Stimulated activated naive B cell treated with anti-CD40 and anti-IgM and Interleukin-4, amounts not matched to agents 10 μg/mL and 1 μg/mL and 100 μg/mL, for 72 hours (primary cell): ENCODE measurements around the gene NEAT1.
"Not testable (repeated sequence)": the region's sequence is repeated elsewhere in the genome, so short reads cannot be mapped to it uniquely, and the experiment has no call there.

ENCODE experiments used
- ATAC-seq, 2 donors: fragments of 150-1000 bp; cut with Tn5 transposase; replicated peaks; 2 replicates each; pipeline ENCODE4 v1.10.0; 2021; ENCODE audit warnings: moderate library complexity in 1 of 2
- DNase-seq: peaks from one replicate; pipeline ENCODE4 v3.0.0; 2021
- H3K27ac Mint-ChIP-seq: one replicate; pipeline ENCODE4 v1.8.0; 2022; ENCODE audit warnings: mild to moderate bottlenecking, mixed read lengths
- H3K27me3 Mint-ChIP-seq, 2 donors: one replicate each; pipeline ENCODE4 v1.8.0; 2022; ENCODE audit warnings: mixed read lengths in 2 of 2
- H3K36me3 Mint-ChIP-seq, 2 donors: one replicate each; pipeline ENCODE4 v1.8.0; 2022; ENCODE audit warnings: mixed read lengths in 2 of 2, mild to moderate bottlenecking in 1 of 2
- H3K4me1 Mint-ChIP-seq, 2 donors: one replicate each; pipeline ENCODE4 v1.8.0; 2022; ENCODE audit warnings: mixed read lengths in 2 of 2, mild to moderate bottlenecking in 1 of 2
- H3K4me3 Mint-ChIP-seq, 2 donors: one replicate each; pipeline ENCODE4 v1.8.0; 2022; ENCODE audit warnings: mild to moderate bottlenecking in 2 of 2, mixed read lengths in 2 of 2, moderate library complexity in 1 of 2
- H3K9me3 Mint-ChIP-seq, 2 donors: one replicate each; pipeline ENCODE4 v1.8.0; 2022; ENCODE audit warnings: mixed read lengths in 2 of 2, mild to moderate bottlenecking in 1 of 2

Gene NEAT1

DNA sequence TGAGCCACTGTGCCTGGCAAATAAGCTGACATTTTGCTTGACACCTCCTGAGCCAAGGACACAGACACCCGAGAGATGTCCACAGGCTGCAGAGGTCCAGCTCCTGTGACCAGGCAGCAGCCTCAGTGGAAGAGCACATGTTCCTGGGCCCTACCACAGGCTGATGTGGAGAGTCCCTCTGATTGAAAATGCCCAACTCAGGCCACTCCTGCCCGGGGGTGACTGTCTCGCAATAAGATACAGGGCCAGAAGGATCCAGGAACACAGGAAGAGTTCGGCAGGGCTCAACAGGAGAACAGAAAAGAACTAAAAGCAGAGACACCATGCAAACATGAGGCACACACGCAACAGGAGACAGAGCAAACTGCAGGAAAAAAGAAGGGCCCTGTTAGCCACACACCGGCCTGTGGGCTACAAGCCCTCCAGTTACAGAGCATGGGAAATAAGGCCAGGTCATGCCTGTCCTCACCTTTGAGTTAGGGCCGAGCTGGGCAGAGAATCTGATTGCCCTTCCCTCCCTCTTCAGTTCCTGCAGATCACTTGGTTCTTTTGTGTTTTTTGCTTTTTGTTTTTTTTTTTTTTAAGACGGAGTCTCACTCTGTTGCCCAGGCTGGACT is 47.9 kb downstream of the NEAT1 start:
- H3K9me3 Mint-ChIP-seq, result no peaks in the 10 kb centered on the region
- H3K36me3 Mint-ChIP-seq, result no peaks in the 10 kb centered on the region
- H3K27ac Mint-ChIP-seq, result peak overlapping the region; percentile 87
- DNase-seq (no peak), ATAC-seq (no peak)
- H3K27me3 Mint-ChIP-seq, result no peaks in the 10 kb centered on the region
- no peak overlapping the region for H3K4me3 Mint-ChIP-seq
- peaks cover 22 to 37% of the 10 kb centered on the region in 2 donors for H3K4me1 Mint-ChIP-seq

DNA sequence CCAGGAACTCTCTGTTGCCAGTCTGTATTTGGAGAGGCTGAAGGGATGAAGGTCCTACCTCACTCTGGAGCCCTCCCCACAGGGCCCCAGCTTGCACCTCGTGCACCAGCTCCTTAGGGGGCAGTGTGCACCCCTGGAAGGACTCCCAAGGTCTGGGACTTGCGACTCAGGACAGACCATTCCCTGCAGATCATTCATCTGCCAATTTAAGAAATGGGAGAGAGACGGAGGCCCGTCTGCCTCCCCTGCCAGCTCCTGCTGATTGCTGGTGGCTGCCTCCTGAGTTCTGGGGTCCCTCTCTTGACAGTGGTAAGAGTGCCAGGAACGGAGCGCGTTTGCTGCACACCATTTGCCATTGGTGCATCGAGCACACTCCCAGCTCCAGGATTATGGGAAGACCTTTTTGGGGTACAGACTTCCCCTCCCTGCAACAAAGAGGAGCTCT is 48.9 kb downstream of the NEAT1 start:
- no peaks in the 10 kb centered on the region for H3K9me3 Mint-ChIP-seq
- H3K27me3 Mint-ChIP-seq, result no peaks in the 10 kb centered on the region
- peaks cover 3 to 4% of the 10 kb centered on the region in 2 donors for H3K36me3 Mint-ChIP-seq
- peaks cover 22 to 39% of the 10 kb centered on the region in 2 donors for H3K4me1 Mint-ChIP-seq
- ATAC-seq (peak; percentile 26 to 42), DNase-seq (no peak)
- peak overlapping the region; percentile 94 for H3K27ac Mint-ChIP-seq
- H3K4me3 Mint-ChIP-seq, result peak overlapping the region in 1 of 2 donors; percentile 65

DNA sequence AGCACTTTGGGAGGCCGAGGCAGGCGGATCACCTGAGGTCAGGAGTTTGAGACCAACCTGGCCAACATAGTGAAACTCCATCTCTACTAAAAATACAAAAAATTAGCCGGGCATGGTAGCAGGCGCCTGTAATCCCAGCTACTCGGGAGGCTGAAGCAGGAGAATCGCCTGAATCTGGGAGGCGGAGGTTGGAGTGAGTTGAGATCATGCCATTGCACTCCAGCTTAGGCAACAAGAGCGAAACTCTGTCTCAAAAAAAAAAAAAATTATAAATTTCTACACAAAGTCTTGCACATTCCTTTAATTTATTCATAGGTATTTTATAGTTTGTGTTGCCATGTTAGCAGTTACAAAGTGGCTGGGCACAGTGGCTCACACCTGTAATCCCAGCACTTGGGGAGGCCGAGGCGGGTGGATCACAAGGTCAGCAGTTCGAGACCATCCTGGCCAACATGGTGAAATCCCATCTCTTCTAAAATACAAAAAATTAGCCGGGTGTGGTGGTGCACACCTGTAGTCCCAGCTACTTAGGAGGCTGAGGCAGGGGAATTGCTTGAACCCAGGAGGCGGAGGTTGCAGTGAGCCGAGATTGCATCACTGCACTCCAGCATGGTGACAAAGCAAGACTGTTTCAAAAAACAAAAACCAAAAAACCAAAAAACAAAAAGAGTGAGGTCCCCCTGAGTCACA is 50.1 kb downstream of the NEAT1 start:
- H3K4me3 Mint-ChIP-seq, result peak overlapping the region in 1 of 2 donors; percentile 10
- ATAC-seq, result not testable (repeated sequence)

DNA sequence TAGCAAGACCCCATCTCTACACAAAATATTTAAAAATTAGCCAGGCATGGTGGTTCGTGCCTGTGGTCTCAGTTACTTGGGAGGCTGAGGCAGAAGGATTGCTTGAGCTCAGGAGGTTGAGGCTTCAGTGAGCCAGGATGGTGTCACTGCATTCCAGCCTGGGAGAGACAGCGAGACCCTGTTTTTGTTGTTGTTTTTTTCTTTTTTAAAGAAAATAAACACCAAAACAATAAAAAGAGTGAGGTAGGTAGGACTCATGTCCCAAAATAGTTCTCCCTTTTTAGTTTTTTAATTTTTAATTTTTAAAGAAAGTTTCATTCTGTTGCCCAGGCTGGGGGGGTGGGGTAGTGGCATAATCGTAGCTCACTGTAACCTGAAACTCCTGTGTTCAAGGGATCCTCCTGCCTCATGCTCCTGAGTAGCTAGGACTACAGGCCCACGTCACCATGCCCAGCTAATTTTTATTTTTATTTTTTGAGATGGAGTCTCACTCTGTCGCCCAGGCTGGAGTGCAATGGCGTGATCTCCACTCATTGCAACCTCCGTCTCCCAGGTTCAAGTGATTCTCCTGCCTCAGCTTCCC is 50.8 kb downstream of the NEAT1 start:
- H3K36me3 Mint-ChIP-seq, result peaks cover 6 to 9% of the 10 kb centered on the region in 2 donors
- DNase-seq (no peak), ATAC-seq (no peak)

More for the DNA sequence above, 50.1 kb downstream of the NEAT1 start:
- H3K27ac Mint-ChIP-seq, result peak overlapping the region; percentile 94
- not testable (repeated sequence) for H3K9me3 Mint-ChIP-seq, H3K27me3 Mint-ChIP-seq, DNase-seq, H3K36me3 Mint-ChIP-seq
- H3K4me1 Mint-ChIP-seq, result peaks cover 26 to 41% of the 10 kb centered on the region in 2 donors

GRCh38 chr11:65474864-65475263 is 52.3 kb downstream of the NEAT1 start:
- Mint-ChIP-seq H3K27ac (no peak overlapping the region), H3K36me3 (peaks cover 6 to 9% of the 10 kb centered on the region in 2 donors), H3K9me3 (no peaks in the 10 kb centered on the region), H3K27me3 (no peaks in the 10 kb centered on the region), H3K4me1 (peaks cover 27 to 41% of the 10 kb centered on the region in 2 donors), H3K4me3 (no peak overlapping the region)
- ATAC-seq, result no peak
- DNase-seq, result no peak

More for the DNA sequence above, 50.8 kb downstream of the NEAT1 start:
- peak overlapping the region; percentile 56 for H3K27ac Mint-ChIP-seq
- peaks cover 25 to 36% of the 10 kb centered on the region in 2 donors for H3K4me1 Mint-ChIP-seq
- H3K4me3 Mint-ChIP-seq, result no peak overlapping the region
- H3K9me3 Mint-ChIP-seq, result no peaks in the 10 kb centered on the region
- no peaks in the 10 kb centered on the region for H3K27me3 Mint-ChIP-seq

DNA sequence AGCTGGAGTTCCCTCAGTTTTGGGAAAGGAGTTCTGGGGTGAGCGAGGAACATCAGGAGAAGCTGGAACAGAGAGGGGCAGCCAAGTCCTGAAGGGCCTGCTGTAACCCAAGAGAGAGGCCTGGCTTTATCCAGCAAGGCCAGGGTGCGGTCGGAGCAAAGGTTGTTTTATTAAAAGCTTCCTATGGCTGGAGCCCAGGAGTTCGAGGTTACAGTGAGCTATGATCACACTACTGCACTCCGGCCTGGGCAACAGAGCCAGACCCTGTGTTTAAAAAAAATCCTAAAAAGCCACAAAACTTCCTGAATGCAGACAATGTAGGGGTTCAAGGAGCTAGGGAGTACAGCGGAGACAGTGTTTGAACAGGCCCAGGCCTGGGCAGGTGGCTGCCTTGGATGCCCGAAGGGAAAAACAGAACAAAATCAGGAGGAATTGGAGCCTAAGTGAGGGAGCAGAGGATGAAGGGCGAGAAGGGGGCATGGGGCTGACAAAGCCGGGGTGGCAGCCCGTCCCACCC is 54.1 kb downstream of the NEAT1 start:
- DNase-seq (no peak), ATAC-seq (peak; percentile 2)
- Mint-ChIP-seq H3K36me3 (peaks cover 6 to 9% of the 10 kb centered on the region in 2 donors), H3K27ac (peak overlapping the region; percentile 100), H3K27me3 (no peaks in the 10 kb centered on the region), H3K4me1 (peaks cover 23 to 33% of the 10 kb centered on the region in 2 donors), H3K9me3 (no peaks in the 10 kb centered on the region), H3K4me3 (peak overlapping the region; percentile 86 to 100)

DNA sequence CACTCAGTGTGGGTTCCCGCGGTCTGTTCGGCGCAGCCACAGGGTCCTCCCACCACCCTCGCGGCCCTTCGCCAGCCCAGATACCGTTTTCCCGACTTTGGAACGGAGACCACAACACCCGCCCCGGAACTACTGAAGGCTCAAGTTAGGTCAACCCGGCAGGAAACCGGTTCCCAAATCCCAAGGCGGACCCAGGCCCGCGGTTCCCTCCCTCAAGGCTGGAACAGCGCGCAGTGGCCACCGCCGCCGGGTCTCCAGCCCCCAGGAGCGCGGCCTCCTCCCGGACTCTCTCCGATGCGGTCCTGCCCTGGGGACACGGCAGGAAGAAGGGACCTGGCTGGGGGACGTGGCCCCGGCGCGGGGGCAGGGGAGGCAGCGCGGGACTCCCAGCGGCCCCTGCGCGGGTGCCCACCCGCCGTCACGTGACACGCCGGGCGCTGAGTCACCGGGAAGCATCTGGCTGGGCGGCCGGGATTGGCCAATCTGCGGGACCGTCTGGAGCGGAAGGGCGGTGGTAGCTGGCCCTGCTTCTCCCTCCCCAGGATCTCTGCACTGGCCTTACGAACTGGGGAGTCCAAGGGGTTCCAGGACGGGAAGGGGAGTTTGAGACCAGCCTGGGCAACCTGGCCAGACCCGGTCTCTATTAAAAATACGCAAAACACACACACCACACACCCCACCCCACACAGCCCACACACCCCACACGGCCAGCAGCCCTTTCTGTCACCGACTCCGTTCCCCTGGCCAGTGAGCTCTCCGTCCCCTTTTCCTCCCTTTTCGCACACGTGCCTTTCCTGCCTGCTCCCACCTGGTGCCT is 54.8 kb downstream of the NEAT1 start:
- Mint-ChIP-seq H3K4me1 (peaks cover 20 to 27% of the 10 kb centered on the region in 2 donors), H3K9me3 (no peaks in the 10 kb centered on the region), H3K4me3 (peak overlapping the region; percentile 86 to 100), H3K36me3 (peaks cover 6 to 9% of the 10 kb centered on the region in 2 donors), H3K27me3 (no peaks in the 10 kb centered on the region), H3K27ac (peak overlapping the region; percentile 100)
- DNase-seq (peak; percentile 91), ATAC-seq (peak; percentile 85 to 91)

DNA sequence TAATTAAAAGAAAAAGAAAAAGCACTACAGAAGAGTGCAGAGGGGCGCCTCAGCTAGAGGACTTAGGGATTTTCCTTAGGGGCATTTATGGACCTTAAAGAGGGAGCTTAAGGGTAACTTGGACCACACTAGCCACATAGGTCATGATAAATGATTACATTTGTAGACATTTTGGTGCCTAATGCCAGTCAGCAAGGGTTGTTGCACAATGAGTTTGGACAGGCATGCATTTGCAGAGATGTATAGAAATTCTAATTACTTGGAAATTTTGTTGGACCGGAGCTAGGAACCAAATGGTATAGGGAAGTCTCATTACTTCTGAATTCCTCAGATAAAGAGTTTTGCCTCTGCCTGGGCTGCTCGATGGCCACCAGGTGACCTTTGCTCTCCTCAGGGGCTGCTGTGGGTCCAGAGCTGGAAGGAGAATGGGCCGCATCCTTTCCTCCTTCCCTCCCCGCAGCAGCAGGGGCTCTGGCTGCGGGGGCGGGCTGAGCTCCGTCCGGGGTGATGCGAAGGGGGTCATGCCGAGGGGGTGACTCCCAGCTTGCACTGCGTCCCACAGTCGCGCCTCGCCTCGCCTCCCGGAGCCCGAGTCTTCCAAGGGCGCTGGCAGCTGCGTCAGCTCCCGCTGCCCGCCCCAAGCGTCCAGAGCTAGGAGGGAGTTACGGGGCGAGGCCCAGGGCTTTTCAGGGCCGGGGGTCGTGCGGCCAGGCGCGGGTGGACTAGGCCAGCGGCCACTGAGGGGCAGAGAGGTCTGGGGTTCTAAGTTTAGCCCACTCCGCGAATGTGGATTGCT is 56.0 kb downstream of the NEAT1 start:
- DNase-seq (no peak), ATAC-seq (no peak)
- Mint-ChIP-seq H3K4me1 (peaks cover 20 to 27% of the 10 kb centered on the region in 2 donors), H3K9me3 (no peaks in the 10 kb centered on the region), H3K27ac (peak overlapping the region; percentile 42), H3K36me3 (peaks cover 6 to 9% of the 10 kb centered on the region in 2 donors), H3K4me3 (no peak overlapping the region), H3K27me3 (no peaks in the 10 kb centered on the region)

- Mint-ChIP-seq H3K4me1 (peaks cover 20 to 27% of the 10 kb centered on the region in 2 donors), H3K36me3 (peaks cover 6 to 9% of the 10 kb centered on the region in 2 donors), H3K27me3 (no peaks in the 10 kb centered on the region), H3K4me3 (no peak overlapping the region), H3K27ac (peak overlapping the region; percentile 42), H3K9me3 (no peaks in the 10 kb centered on the region)
- DNase-seq (no peak), ATAC-seq (no peak)
These were observed 56.9 kb downstream of the NEAT1 start for GRCh38 chr11:65479184-65480145.

GRCh38 chr11:65482306-65482850 is 59.8 kb downstream of the NEAT1 start:
- Mint-ChIP-seq H3K27ac (no peak overlapping the region), H3K36me3 (no peaks in the 10 kb centered on the region), H3K27me3 (no peaks in the 10 kb centered on the region), H3K4me3 (no peak overlapping the region), H3K9me3 (no peaks in the 10 kb centered on the region), H3K4me1 (peaks cover 20 to 30% of the 10 kb centered on the region in 2 donors)
- DNase-seq (no peak), ATAC-seq (no peak)

DNA sequence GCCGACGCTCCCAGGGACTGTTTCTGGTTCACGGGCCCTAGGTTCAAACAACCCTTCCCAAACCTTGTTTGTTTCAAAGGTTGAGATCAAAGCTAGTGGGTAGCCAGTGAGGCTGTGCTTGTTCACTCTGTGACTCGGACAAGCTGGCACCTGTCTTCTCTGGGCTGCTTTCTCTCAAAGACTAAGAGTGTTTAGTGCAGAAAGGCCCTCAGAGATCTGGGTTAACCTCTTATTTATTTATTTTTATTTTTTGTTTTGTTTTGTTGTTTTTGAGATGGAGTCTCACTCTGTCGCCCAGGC is 63.3 kb downstream of the NEAT1 start:
- H3K27ac Mint-ChIP-seq, result no peak overlapping the region
- no peaks in the 10 kb centered on the region for H3K27me3 Mint-ChIP-seq
- ATAC-seq, result no peak
- H3K36me3 Mint-ChIP-seq, result no peaks in the 10 kb centered on the region
- peaks cover 34 to 45% of the 10 kb centered on the region in 2 donors for H3K4me1 Mint-ChIP-seq
- H3K4me3 Mint-ChIP-seq, result no peak overlapping the region
- H3K9me3 Mint-ChIP-seq, result no peaks in the 10 kb centered on the region
- no peak for DNase-seq
